Measurements from ENCODE around the gene MACROD2.

The MACROD2 gene

DNA sequence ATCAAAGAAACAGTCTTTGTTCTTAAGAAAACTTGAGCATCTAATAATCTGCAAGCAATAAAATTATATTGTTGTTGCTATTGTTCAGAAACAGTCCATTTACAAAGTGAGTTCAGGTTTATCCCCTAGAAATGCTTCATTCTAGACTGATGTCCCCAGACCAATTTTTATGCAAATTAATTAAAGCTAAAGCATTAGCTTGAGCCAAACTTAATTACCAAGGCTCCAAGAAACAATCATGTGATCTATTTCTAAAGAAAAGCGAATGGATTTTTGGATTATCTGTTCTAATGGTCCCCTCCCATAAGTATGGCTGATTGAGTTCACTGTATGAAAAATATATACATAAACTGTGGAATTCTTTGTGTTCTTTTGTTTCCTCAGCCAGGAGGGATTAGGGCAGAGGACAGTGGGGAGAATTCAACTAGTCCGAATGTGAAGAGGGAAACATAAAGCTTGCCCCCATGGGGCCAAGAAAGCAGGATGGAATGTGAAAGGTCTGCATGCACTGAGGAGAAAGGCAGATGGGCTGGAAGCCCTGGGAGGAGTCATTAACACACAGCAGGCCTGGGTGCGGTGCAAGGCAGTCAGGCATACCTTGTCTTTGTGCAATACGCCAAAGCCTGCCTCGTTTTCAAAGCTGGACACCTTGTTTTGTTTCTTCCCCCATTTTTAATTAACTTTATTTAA, 1980.9 kb downstream of the MACROD2 start:
- TF ChIP-seq TAF1 (IDR thresholded peaks at IDR 0.05; ENCODE audit: borderline replicate concordance, insufficient read depth, low read length) (no peak), FOXP2 (optimal IDR thresholded peaks at IDR 0.05; ENCODE audit: borderline replicate concordance, extremely low read depth, extremely low read length, insufficient read depth) (no peak), SIN3A (IDR thresholded peaks at IDR 0.05; ENCODE audit: borderline replicate concordance, insufficient read depth, low read length) (no peak), POLR2AphosphoS5 (IDR thresholded peaks at IDR 0.05; ENCODE audit: low read depth, low read length) (no peak)
- TF ChIP-seq, protein P1, sequence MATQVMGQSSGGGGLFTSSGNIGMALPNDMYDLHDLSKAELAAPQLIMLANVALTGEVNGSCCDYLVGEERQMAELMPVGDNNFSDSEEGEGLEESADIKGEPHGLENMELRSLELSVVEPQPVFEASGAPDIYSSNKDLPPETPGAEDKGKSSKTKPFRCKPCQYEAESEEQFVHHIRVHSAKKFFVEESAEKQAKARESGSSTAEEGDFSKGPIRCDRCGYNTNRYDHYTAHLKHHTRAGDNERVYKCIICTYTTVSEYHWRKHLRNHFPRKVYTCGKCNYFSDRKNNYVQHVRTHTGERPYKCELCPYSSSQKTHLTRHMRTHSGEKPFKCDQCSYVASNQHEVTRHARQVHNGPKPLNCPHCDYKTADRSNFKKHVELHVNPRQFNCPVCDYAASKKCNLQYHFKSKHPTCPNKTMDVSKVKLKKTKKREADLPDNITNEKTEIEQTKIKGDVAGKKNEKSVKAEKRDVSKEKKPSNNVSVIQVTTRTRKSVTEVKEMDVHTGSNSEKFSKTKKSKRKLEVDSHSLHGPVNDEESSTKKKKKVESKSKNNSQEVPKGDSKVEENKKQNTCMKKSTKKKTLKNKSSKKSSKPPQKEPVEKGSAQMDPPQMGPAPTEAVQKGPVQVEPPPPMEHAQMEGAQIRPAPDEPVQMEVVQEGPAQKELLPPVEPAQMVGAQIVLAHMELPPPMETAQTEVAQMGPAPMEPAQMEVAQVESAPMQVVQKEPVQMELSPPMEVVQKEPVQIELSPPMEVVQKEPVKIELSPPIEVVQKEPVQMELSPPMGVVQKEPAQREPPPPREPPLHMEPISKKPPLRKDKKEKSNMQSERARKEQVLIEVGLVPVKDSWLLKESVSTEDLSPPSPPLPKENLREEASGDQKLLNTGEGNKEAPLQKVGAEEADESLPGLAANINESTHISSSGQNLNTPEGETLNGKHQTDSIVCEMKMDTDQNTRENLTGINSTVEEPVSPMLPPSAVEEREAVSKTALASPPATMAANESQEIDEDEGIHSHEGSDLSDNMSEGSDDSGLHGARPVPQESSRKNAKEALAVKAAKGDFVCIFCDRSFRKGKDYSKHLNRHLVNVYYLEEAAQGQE (IDR thresholded peaks at IDR 0.05; ENCODE audit: insufficient read depth in 1 of 2, low read depth in 2 of 2, low read length in 2 of 2): no peak

DNA sequence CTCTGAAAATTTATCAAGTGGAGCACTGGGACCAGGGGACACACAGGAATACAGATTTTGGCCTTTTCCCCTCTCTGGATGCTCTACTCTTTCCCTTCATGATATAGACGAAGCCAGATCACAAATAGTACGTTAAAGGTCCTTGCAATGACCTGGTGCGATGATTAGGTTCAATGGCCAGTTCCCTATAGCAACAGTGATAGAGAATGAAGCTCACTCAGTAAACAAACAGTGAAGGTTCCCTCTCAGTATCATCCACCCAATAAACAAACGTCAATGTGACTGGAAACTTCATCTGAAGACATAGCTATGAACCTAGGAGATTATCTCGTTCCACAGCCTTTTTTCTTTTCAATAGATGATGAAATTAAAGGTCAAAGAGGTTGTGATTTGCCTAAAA, 1981.7 kb downstream of the MACROD2 start:
- no peak for TF ChIP-seq FOXP2 (optimal IDR thresholded peaks at IDR 0.05; ENCODE audit: borderline replicate concordance, extremely low read depth, extremely low read length, insufficient read depth)
- TF ChIP-seq, protein P1 (IDR thresholded peaks at IDR 0.05; ENCODE audit: insufficient read depth in 1 of 2, low read depth in 2 of 2, low read length in 2 of 2): no peak
- TF ChIP-seq SIN3A (IDR thresholded peaks at IDR 0.05; ENCODE audit: borderline replicate concordance, insufficient read depth, low read length): no peak
- no peak for TF ChIP-seq POLR2AphosphoS5 (IDR thresholded peaks at IDR 0.05; ENCODE audit: low read depth, low read length)
- no peak for TF ChIP-seq TAF1 (IDR thresholded peaks at IDR 0.05; ENCODE audit: borderline replicate concordance, insufficient read depth, low read length)

DNA sequence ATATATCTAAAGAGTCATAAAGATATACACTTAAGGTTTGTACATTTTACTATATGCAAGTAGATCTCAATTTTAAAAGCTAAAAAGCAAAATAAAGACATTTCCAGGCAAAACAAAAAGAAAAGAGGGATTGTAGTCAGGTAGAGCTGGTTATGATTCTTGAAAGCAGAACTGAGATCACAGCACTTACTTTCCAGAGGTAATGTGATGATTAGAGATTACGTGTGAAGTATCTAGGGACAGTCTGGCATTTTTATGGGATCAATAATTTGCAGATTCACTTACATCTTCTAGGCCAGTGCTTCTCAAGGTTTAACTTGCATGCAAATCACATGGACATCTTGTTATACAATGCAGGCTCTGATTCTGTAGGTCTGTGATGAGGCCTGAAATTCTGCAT, 1982.4 kb downstream of the MACROD2 start:
- TF ChIP-seq TAF1 (IDR thresholded peaks at IDR 0.05; ENCODE audit: borderline replicate concordance, insufficient read depth, low read length): no peak
- no peak for TF ChIP-seq POLR2AphosphoS5 (IDR thresholded peaks at IDR 0.05; ENCODE audit: low read depth, low read length)
- no peak for TF ChIP-seq FOXP2 (optimal IDR thresholded peaks at IDR 0.05; ENCODE audit: borderline replicate concordance, extremely low read depth, extremely low read length, insufficient read depth)
- TF ChIP-seq, protein P1 (IDR thresholded peaks at IDR 0.05; ENCODE audit: insufficient read depth in 1 of 2, low read depth in 2 of 2, low read length in 2 of 2): no peak
- TF ChIP-seq SIN3A (IDR thresholded peaks at IDR 0.05; ENCODE audit: borderline replicate concordance, insufficient read depth, low read length): no peak

DNA sequence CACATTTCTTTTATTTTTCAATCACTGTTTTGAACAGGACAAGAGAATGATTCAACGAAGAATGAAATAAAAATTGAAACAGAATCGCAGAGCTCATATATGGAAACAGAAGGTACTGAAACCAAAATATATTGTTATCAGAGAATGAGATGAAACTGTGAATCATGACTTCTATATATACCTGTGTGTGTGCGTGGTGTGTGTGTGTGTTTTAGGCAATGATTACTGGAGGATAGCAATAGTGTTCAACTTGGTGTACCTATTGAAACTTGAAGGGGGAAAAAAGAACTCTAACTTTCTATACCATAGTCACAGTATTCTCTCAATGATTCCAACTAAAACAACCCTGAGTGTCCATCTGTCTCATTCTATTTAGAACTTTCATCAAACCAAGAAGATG, 1991.4 kb downstream of the MACROD2 start:
- no peak for TF ChIP-seq SIN3A (IDR thresholded peaks at IDR 0.05; ENCODE audit: borderline replicate concordance, insufficient read depth, low read length)
- no peak for TF ChIP-seq TAF1 (IDR thresholded peaks at IDR 0.05; ENCODE audit: borderline replicate concordance, insufficient read depth, low read length)
- no peak for TF ChIP-seq FOXP2 (optimal IDR thresholded peaks at IDR 0.05; ENCODE audit: borderline replicate concordance, extremely low read depth, extremely low read length, insufficient read depth)
- no peak for TF ChIP-seq POLR2AphosphoS5 (IDR thresholded peaks at IDR 0.05; ENCODE audit: low read depth, low read length)
- TF ChIP-seq, protein P1 (IDR thresholded peaks at IDR 0.05; ENCODE audit: insufficient read depth in 1 of 2, low read depth in 2 of 2, low read length in 2 of 2): no peak
